Cardiac fibroblast (primary cell): ENCODE results near the gene OPCML.

Experiments
- DNase-seq, 2 donors: peaks; one replicate each; pipeline versions ENCODE4 v3.0.0 to v3.0.0-alpha.2; 2010; ENCODE audit warnings: low read depth in 2 of 2
- H3K4me3 ChIP-seq, 2 donors: replicated peaks in 1 of 2; 1 replicate in 1 of 2; 2 replicates in 1 of 2; pipeline ENCODE4 v1.5.1; 2011; ENCODE audit warnings: low read depth in 2 of 2, low read length in 2 of 2, mild to moderate bottlenecking in 2 of 2, moderate library complexity in 1 of 2
- CTCF ChIP-seq: IDR thresholded peaks from one replicate; pipeline ENCODE4 v1.5.1; 2011; ENCODE audit warnings: low read depth, mild to moderate bottlenecking, low read length, inconsistent platforms

OPCML gene

GRCh38 chr11:132475026-132475425, 1057.3 kb downstream of the OPCML start:
- no peak overlapping the region for H3K4me3 ChIP-seq
- peak in 1 of 2 donors; percentile 9 for DNase-seq
- TF ChIP-seq CTCF, result no peak

GRCh38 chr11:132472411-132473172, 1059.7 kb downstream of the OPCML start:
- no peak for TF ChIP-seq CTCF
- no peak overlapping the region for H3K4me3 ChIP-seq
- DNase-seq, result peak; percentile 6 to 34

- peak; percentile 11 to 69 for DNase-seq
- TF ChIP-seq CTCF, result no peak
- H3K4me3 ChIP-seq, result no peak overlapping the region
These were observed 1060.8 kb downstream of the OPCML start for GRCh38 chr11:132471466-132471865.

- TF ChIP-seq CTCF, result no peak
- no peak for DNase-seq
- H3K4me3 ChIP-seq, result no peak overlapping the region
These were observed 1065.3 kb downstream of the OPCML start for GRCh38 chr11:132466983-132467382.

- no peak overlapping the region for H3K4me3 ChIP-seq
- no peak for TF ChIP-seq CTCF
- no peak for DNase-seq
These were observed 1067.4 kb downstream of the OPCML start for GRCh38 chr11:132464939-132465338.

GRCh38 chr11:132464003-132464342, 1068.3 kb downstream of the OPCML start:
- TF ChIP-seq CTCF, result no peak
- peak in 1 of 2 donors; percentile 16 for DNase-seq
- H3K4me3 ChIP-seq, result no peak overlapping the region
